ENCODE measurements around the gene ITSN1. TPM values are rescaled to one million over a fixed set of nuclear protein-coding genes. Genes with fewer than 3 reads are reported as not detected.
"Not testable (repeated sequence)": the region's sequence is repeated elsewhere in the genome, so short reads cannot be mapped to it uniquely, and the experiment has no call there.

The ITSN1 gene
- total and polyA plus RNA-seq, 3 donors from 2014 or later, result 20.0 to 56.6 (median 48.4) TPM

DNA sequence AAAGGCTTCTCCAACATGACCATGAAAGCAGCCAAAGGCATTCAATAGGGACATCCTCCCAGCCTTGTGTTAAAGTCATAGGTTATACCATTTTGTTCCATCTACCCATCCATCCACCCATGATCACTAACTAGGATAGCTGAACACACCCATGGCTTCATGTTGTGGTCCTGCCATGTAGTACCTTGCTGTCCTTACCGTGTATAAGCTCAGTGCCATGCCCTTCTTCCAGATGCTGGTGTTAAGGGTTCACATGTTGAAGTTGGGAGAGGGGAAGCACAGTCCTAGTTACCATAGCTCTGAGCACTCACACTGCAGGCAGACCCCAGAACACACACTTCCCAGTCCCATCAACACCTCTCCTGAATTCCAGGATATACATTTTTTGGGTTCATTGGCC lies 221.8 kb downstream of the ITSN1 start:
- TF ChIP-seq, protein P1, sequence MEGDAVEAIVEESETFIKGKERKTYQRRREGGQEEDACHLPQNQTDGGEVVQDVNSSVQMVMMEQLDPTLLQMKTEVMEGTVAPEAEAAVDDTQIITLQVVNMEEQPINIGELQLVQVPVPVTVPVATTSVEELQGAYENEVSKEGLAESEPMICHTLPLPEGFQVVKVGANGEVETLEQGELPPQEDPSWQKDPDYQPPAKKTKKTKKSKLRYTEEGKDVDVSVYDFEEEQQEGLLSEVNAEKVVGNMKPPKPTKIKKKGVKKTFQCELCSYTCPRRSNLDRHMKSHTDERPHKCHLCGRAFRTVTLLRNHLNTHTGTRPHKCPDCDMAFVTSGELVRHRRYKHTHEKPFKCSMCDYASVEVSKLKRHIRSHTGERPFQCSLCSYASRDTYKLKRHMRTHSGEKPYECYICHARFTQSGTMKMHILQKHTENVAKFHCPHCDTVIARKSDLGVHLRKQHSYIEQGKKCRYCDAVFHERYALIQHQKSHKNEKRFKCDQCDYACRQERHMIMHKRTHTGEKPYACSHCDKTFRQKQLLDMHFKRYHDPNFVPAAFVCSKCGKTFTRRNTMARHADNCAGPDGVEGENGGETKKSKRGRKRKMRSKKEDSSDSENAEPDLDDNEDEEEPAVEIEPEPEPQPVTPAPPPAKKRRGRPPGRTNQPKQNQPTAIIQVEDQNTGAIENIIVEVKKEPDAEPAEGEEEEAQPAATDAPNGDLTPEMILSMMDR (IDR thresholded peaks at IDR 0.05), result no peak
- TF ChIP-seq POLR2A (IDR thresholded peaks at IDR 0.05), result no peak
- Histone ChIP-seq H3K4me3 (no peak overlapping the region), H3K36me3 (ENCODE audit: low read depth, missing control alignments) (no peaks in the 10 kb centered on the region), H3K27me3 (no peaks in the 10 kb centered on the region), H3K9me3 (no peaks in the 10 kb centered on the region), H3K4me1 (no peaks in the 10 kb centered on the region), H3K27ac (no peak overlapping the region)
- intact Hi-C loops (cut with DNase I; ENCODE audit: low total_unique reads), result no loop called here
- WGBS, 2 donors, result 82 to 87% methylated on average over 1 of the region's 1 CpG
- DNase-seq, result no peak

DNA sequence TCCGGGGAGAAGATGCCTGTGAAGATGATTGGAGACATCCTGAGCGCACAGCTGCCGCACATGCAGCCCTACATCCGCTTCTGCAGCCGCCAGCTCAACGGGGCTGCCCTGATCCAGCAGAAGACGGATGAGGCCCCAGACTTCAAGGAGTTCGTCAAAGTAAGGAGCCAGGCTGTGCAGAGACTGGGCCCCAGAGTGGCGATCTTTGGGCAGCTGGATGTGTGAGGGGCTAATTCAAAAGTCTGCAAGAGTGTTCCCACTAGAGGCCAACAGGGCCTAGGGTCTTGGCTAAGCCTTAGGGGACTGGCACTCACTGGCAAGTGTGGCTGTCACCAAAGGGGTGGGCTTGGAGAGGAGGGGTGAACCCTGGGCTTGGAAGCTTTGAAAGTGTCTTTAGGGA lies 222.9 kb downstream of the ITSN1 start:
- no peaks in the 10 kb centered on the region for H3K36me3 ChIP-seq (ENCODE audit: low read depth, missing control alignments)
- DNase-seq, result no peak
- 92 to 94% methylated on average over 6 to 9 of the region's 9 CpGs for WGBS, 2 donors
- intact Hi-C loops (cut with DNase I; ENCODE audit: low total_unique reads), result no loop called here
- no peaks in the 10 kb centered on the region for H3K27me3 ChIP-seq
- no peaks in the 10 kb centered on the region for H3K9me3 ChIP-seq
- no peak overlapping the region for H3K27ac ChIP-seq
- H3K4me3 ChIP-seq, result no peak overlapping the region
- H3K4me1 ChIP-seq, result no peaks in the 10 kb centered on the region
- no peak for TF ChIP-seq POLR2A (IDR thresholded peaks at IDR 0.05)
- TF ChIP-seq, protein P1 (IDR thresholded peaks at IDR 0.05), result no peak

DNA sequence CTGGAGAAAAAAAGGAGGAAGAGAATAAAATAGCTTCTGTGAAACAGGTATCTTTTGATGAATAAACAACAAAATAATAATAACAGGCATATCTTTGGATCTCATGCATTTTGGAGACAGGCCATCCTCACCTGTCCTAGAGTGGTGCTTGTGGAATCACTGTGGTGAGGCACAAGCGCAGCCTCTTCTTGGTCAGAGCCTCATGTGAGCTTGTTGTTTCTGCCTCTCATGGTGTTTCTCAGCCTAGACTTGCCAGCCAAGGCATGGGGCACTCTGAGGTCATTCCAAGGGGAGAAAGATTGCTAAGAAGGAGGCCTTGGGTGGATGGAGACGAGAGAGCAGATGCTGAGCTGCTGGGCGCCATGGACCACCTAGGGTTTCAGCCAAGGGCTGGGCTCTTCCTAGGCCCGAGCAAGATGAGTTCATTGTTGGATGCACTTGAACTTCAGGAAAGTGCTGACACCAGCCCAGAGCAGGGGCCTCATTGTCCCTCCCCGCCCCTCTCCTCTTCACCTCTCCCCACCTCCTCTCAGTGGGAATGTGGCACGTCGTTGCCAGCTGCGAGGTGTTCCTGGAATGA lies 223.8 kb downstream of the ITSN1 start:
- Histone ChIP-seq H3K4me3 (no peak overlapping the region), H3K4me1 (no peaks in the 10 kb centered on the region), H3K9me3 (no peaks in the 10 kb centered on the region), H3K36me3 (ENCODE audit: low read depth, missing control alignments) (no peaks in the 10 kb centered on the region), H3K27me3 (no peaks in the 10 kb centered on the region), H3K27ac (no peak overlapping the region)
- WGBS, 2 donors, result 87 to 92% methylated on average over 5 to 7 of the region's 8 CpGs
- no peak for DNase-seq
- intact Hi-C loops (cut with DNase I; ENCODE audit: low total_unique reads), result no loop called here
- TF ChIP-seq, protein P1 (IDR thresholded peaks at IDR 0.05), result no peak
- TF ChIP-seq POLR2A (IDR thresholded peaks at IDR 0.05), result no peak

DNA sequence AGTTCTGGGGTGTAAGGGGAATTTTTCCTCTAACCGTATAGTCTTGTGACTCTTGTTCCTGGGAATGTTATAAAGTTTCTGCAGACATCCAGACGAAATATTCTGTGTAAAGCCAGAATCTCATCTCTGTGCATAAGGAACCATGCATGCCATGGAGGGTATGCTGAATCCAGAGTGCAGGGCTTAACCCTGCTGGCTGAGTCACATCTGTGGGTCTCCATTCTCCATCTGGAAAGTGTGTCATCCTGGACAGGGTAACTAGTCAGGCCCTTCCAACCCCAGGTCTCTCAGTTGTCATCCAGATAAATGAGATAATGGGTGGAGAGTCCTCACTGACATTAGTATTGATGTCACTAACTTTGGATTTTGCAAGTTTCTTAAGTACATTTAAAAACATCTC lies 224.5 kb downstream of the ITSN1 start:
- Histone ChIP-seq H3K9me3 (no peaks in the 10 kb centered on the region), H3K4me1 (no peaks in the 10 kb centered on the region), H3K4me3 (no peak overlapping the region), H3K36me3 (ENCODE audit: low read depth, missing control alignments) (no peaks in the 10 kb centered on the region), H3K27me3 (no peaks in the 10 kb centered on the region), H3K27ac (no peak overlapping the region)
- WGBS, 2 donors, result 75 to 87% methylated on average over 2 of the region's 2 CpGs
- intact Hi-C loops (cut with DNase I; ENCODE audit: low total_unique reads), result no loop called here
- DNase-seq, result no peak
- TF ChIP-seq POLR2A (IDR thresholded peaks at IDR 0.05), result no peak
- TF ChIP-seq, protein P1 (IDR thresholded peaks at IDR 0.05), result no peak

DNA sequence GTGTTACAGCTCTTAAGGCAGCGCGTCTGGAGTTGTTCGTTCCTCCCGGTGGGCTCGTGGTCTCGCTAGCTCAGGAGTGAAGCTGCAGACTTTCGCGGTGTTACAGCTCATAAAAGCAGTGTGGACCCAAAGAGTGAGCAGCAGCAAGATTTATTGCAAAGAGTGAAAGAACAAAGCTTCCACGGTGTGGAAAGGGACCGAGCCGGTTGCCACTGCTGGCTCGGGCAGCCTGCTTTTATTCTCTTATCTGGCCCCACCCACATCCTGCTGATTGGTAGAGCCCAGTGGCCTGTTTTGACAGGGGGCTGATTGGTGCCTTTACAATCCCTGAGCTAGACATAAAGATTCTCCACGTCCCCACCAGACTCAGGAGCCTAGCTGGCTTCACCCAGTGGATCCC lies 225.6 kb downstream of the ITSN1 start:
- H3K4me1 ChIP-seq; H3K9me3 ChIP-seq; DNase-seq; H3K27ac ChIP-seq; H3K36me3 ChIP-seq (ENCODE audit: low read depth, missing control alignments); intact Hi-C loops (cut with DNase I; ENCODE audit: low total_unique reads); H3K27me3 ChIP-seq: not testable (repeated sequence)
- 35 to 57% methylated on average over 5 to 12 of the region's 13 CpGs for WGBS, 2 donors
- H3K4me3 ChIP-seq, result peak overlapping the region in 1 of 2 donors; percentile 44
